Kidney (tissue), 14 donors: ENCODE results near the gene LLGL2. TPM values are rescaled to one million over a fixed set of nuclear protein-coding genes. Genes with fewer than 3 reads are reported as not detected.

Source experiments
- DNase-seq, 5 donors: peaks; one replicate each; pipeline ENCODE4 v3.0.0-alpha.2; 2013 to 2020
- FAIRE-seq: peaks from 2 replicates; lab custom pipeline; 2012; peaks lifted over from hg19 to GRCh38; lab: Jason Lieb, UNC
- H3K27ac ChIP-seq, 2 donors: one replicate each; pipeline ENCODE4 v1.7.0; 2013; ENCODE audit warnings: low read depth in 2 of 2, low read length in 2 of 2, inconsistent platforms in 1 of 2
- H3K27me3 ChIP-seq: one replicate; pipeline ENCODE4 v1.7.1; 2013; ENCODE audit warnings: low read length, inconsistent platforms; ENCODE audit not compliant: control insufficient read depth, insufficient read depth
- H3K36me3 ChIP-seq, 3 donors: one replicate each; pipeline versions ENCODE4 v1.7.0 to v1.7.1; 2013; ENCODE audit warnings: low read length in 3 of 3, control low read depth in 1 of 3, inconsistent platforms in 1 of 3; ENCODE audit not compliant: insufficient read depth in 3 of 3, control insufficient read depth in 2 of 3
- H3K4me1 ChIP-seq, 3 donors: one replicate each; pipeline versions ENCODE4 v1.7.0 to v1.7.1; 2013; ENCODE audit warnings: low read length in 3 of 3, inconsistent platforms in 1 of 3, low read depth in 1 of 3; ENCODE audit not compliant: control insufficient read depth in 2 of 3, insufficient read depth in 2 of 3
- H3K4me3 ChIP-seq, 3 donors: one replicate each; pipeline versions ENCODE4 v1.7.0 to v1.8.1; 2013; ENCODE audit warnings: low read length in 3 of 3, control low read depth in 1 of 3, inconsistent platforms in 1 of 3
- H3K9ac ChIP-seq, 3 donors: one replicate each; pipeline versions ENCODE4 v1.7.0 to v1.7.1; 2013; ENCODE audit warnings: low read length in 3 of 3, control low read depth in 1 of 3, inconsistent platforms in 1 of 3
- H3K9me3 ChIP-seq, 3 donors: one replicate each; pipeline versions ENCODE4 v1.7.0 to v1.7.1; 2013; ENCODE audit warnings: low read length in 3 of 3, control low read depth in 1 of 3, inconsistent platforms in 1 of 3; ENCODE audit not compliant: control insufficient read depth in 2 of 3, insufficient read depth in 1 of 3
- intact Hi-C: fragments of 100-400 bp; cut with DNase I; formaldehyde crosslinking; loops from one replicate; pipeline ENCODE4 v1.11.1; 2022
- polyA plus RNA-seq: library from polyadenylated mRNA; stranded (reverse); fragments of 350-450 nt; fragmentation: Illumina TruSeq; extraction: RNeasy Lipid Tissue Mini Kit (QIAGEN cat#74804); gene quantifications from one replicate; pipeline ENCODE4 v1.2.3, GENCODE V29; 2014; ENCODE audit warnings: low read depth, low replicate concordance; ENCODE audit not compliant: insufficient read depth
- total RNA-seq: library from RNA; stranded (reverse); fragmentation: NEBNext Ultra II Directional; extraction: Animal tissue kit (Norgen Biotek cat#: 25700); gene quantifications from one replicate; pipeline ENCODE4 v1.2.1, GENCODE V29; 2021
- TF ChIP-seq, protein P1 (sequence below): IDR thresholded peaks from 3 replicates; pipeline ENCODE4 v1.5.1; 2012; ENCODE audit warnings: mild to moderate bottlenecking, moderate library complexity, borderline replicate concordance; ENCODE audit not compliant: insufficient read depth; ENCODE audit errors: extremely low read depth
- donor health status: control.
- donor health status: control.
- donor health status: control.
- donor health status: control.
- donor health status: control.
- donor health status: DM: yes; HTN: yes; CAD: no.
- donor health status: Normal renal cell carcinoma (clear cell type).

LLGL2 gene
- total and polyA plus RNA-seq, 2 donors from 2014 or later: 181 to 262 TPM

DNA sequence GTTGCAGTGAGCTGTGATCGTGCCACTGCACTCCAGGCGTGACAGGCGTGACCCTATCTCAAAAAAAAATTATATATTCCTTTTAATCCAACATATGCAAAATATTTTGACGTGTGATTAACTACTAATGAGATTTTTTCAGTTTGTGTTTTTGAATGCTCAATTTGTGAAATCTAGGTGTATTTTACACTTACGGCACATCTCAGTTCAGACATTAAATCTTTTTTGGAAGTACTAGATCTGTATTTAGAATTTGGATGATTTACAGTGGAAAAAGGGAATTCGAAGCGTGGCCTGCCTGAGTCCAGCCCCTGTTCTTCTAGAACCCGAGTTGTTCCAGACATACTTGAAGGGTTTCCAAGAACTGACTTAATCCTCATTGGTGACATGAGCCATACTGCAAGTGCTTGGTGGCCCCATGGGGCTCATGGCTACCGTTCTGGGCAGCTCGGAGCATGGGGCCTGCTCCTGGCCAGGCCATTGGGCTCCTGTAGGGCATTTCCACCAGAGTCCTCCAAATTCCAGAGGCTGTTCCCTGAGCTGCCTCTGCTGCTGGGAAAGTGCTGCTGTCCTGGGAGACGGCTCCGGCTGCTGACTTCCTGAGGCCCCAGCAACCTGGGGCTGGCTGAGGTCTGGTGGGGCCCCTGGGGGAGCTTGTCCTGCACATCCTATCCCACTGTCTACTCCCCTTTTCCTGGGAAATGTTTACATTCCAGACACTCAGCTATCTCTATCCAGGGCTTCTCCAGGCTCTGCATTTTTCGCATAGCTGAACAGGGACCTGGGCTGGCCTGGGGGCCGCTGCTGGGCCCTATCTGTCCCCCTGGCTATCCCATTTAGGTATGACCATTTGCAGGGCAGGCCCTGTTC lies 27.2 kb downstream of the LLGL2 start:
- intact Hi-C loops: no loop called here
- DNase-seq: peak in 4 of 5 donors; percentile 53 to 70 (median 63)
- H3K4me3 ChIP-seq: no peak overlapping the region
- no peaks in the 10 kb centered on the region for H3K27me3 ChIP-seq
- no peaks in the 10 kb centered on the region for H3K9me3 ChIP-seq
- peaks cover 3 to 30% (median 18%) of the 10 kb centered on the region in 3 donors for H3K4me1 ChIP-seq
- H3K9ac ChIP-seq: no peak overlapping the region
- TF ChIP-seq, protein P1, sequence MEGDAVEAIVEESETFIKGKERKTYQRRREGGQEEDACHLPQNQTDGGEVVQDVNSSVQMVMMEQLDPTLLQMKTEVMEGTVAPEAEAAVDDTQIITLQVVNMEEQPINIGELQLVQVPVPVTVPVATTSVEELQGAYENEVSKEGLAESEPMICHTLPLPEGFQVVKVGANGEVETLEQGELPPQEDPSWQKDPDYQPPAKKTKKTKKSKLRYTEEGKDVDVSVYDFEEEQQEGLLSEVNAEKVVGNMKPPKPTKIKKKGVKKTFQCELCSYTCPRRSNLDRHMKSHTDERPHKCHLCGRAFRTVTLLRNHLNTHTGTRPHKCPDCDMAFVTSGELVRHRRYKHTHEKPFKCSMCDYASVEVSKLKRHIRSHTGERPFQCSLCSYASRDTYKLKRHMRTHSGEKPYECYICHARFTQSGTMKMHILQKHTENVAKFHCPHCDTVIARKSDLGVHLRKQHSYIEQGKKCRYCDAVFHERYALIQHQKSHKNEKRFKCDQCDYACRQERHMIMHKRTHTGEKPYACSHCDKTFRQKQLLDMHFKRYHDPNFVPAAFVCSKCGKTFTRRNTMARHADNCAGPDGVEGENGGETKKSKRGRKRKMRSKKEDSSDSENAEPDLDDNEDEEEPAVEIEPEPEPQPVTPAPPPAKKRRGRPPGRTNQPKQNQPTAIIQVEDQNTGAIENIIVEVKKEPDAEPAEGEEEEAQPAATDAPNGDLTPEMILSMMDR: no peak
- H3K27ac ChIP-seq: peak overlapping the region in 1 of 2 donors; percentile 23
- no peaks in the 10 kb centered on the region for H3K36me3 ChIP-seq
- FAIRE-seq: no peak

GRCh38 chr17:75553295-75554110 lies 28.0 kb downstream of the LLGL2 start:
- no peak overlapping the region for H3K4me3 ChIP-seq
- no peak overlapping the region for H3K9ac ChIP-seq
- H3K4me1 ChIP-seq: peaks cover 3 to 38% (median 27%) of the 10 kb centered on the region in 3 donors
- TF ChIP-seq, protein P1: no peak
- DNase-seq (peak in 1 of 5 donors; percentile 44), FAIRE-seq (no peak)
- intact Hi-C loops: no loop called here
- no peaks in the 10 kb centered on the region for H3K27me3 ChIP-seq
- H3K9me3 ChIP-seq: no peaks in the 10 kb centered on the region
- H3K36me3 ChIP-seq: no peaks in the 10 kb centered on the region
- no peak overlapping the region for H3K27ac ChIP-seq

GRCh38 chr17:75555679-75556153 lies 30.2 kb downstream of the LLGL2 start:
- DNase-seq: no peak
- no peak overlapping the region for H3K4me3 ChIP-seq
- H3K9ac ChIP-seq: no peak overlapping the region
- TF ChIP-seq, protein P1: no peak
- FAIRE-seq: no peak
- H3K27ac ChIP-seq: peak overlapping the region in 1 of 2 donors; percentile 45
- H3K4me1 ChIP-seq: peaks cover 0 to 44% (median 30%) of the 10 kb centered on the region in 3 donors
- peaks cover 0 to 4% (median 0%) of the 10 kb centered on the region in 3 donors for H3K36me3 ChIP-seq
- H3K27me3 ChIP-seq: no peaks in the 10 kb centered on the region
- H3K9me3 ChIP-seq: no peaks in the 10 kb centered on the region
- intact Hi-C loops: no loop called here
